Mucosa of gallbladder (tissue), 1 donor: ENCODE data around the gene ABCA7. TPM values are rescaled to one million over a fixed set of nuclear protein-coding genes. Genes with fewer than 3 reads are reported as not detected.
A peak's percentile ranks its signal among the peaks of the same experiment; 100 is the strongest.

Experiments
- DNase-seq: peaks from one replicate; pipeline ENCODE4 v3.0.0-alpha.2; 2020; ENCODE audit warnings: low spot score
- total RNA-seq: library from RNA; stranded (reverse); gene quantifications from one replicate; pipeline ENCODE4 v1.2.1, GENCODE V29; 2021
- donor health status: DM: no; HTN: no; CAD: no.

The ABCA7 gene
- total RNA-seq, 1 donor from 2014 or later, result 49.0 TPM

GRCh38 chr19:1040476-1041271 lies 767 bp downstream of the ABCA7 start:
- peak; percentile 92 for DNase-seq

- DNase-seq, result no peak
Observed at GRCh38 chr19:1041272-1041834, 1.4 kb downstream of the ABCA7 start.

GRCh38 chr19:1041835-1042685 lies 2.2 kb downstream of the ABCA7 start:
- DNase-seq, result no peak

GRCh38 chr19:1042689-1043511 lies 3.0 kb downstream of the ABCA7 start:
- no peak for DNase-seq

- DNase-seq, result no peak
Observed at GRCh38 chr19:1045247-1045603, 5.3 kb downstream of the ABCA7 start.

GRCh38 chr19:1046117-1046626 lies 6.3 kb downstream of the ABCA7 start:
- DNase-seq, result no peak

GRCh38 chr19:1046836-1047695 lies 7.2 kb downstream of the ABCA7 start:
- DNase-seq, result no peak

- DNase-seq, result no peak
Observed at GRCh38 chr19:1047696-1048147, 7.8 kb downstream of the ABCA7 start.

GRCh38 chr19:1049106-1049505 lies 9.2 kb downstream of the ABCA7 start:
- DNase-seq, result no peak

GRCh38 chr19:1049800-1050199 lies 9.9 kb downstream of the ABCA7 start:
- DNase-seq, result no peak

- DNase-seq, result no peak
Observed at GRCh38 chr19:1050989-1051788, 11.3 kb downstream of the ABCA7 start.

- DNase-seq, result no peak
Observed at GRCh38 chr19:1051791-1052190, 11.9 kb downstream of the ABCA7 start.

- no peak for DNase-seq
Observed at GRCh38 chr19:1052349-1052975, 12.6 kb downstream of the ABCA7 start.

- DNase-seq, result no peak
Observed at GRCh38 chr19:1053176-1054101, 13.5 kb downstream of the ABCA7 start.

GRCh38 chr19:1054102-1055027 lies 14.5 kb downstream of the ABCA7 start:
- DNase-seq, result no peak

- no peak for DNase-seq
Observed at GRCh38 chr19:1055028-1055425, 15.1 kb downstream of the ABCA7 start.
